SK-N-SH treated with all-trans-retinoic acid at 6 μM for 48 hours (cell line): ENCODE data around the gene PPEF1.

Experiments
- ATAC-seq: fragments of 200-7000 bp; cut with Tn5 transposase; 3 replicates; pipeline ENCODE4 v1.9.1; 2020; ENCODE audit warnings: mild to moderate bottlenecking, moderate library complexity
- ARNTL ChIP-seq: fragments of 450-650 bp; formaldehyde crosslinking; IDR thresholded peaks from 2 replicates; pipeline ENCODE4 v1.5.0; 2020; ENCODE audit warnings: low read depth, mild to moderate bottlenecking, moderate library complexity, borderline replicate concordance
- BACH2 ChIP-seq: fragments of 250-450 bp; sonication (Bioruptor Pico); IDR thresholded peaks from 2 replicates; pipeline ENCODE4 v1.9.0; 2021; ENCODE audit warnings: mild to moderate bottlenecking, borderline replicate concordance
- CSDC2 ChIP-seq: fragments of 250-450 bp; sonication (Bioruptor Pico); IDR thresholded peaks from 2 replicates; pipeline ENCODE4 v1.5.0; 2020; ENCODE audit warnings: mild to moderate bottlenecking, moderate library complexity
- ESRRG ChIP-seq: fragments of 250-450 bp; sonication (Bioruptor Pico); IDR thresholded peaks from 2 replicates; pipeline ENCODE4 v1.6.1; 2021; ENCODE audit warnings: mild to moderate bottlenecking
- GLIS3 ChIP-seq: fragments of 250-450 bp; sonication (Bioruptor Pico); IDR thresholded peaks from 2 replicates; pipeline ENCODE4 v1.5.0; 2020; ENCODE audit warnings: mild to moderate bottlenecking, moderate library complexity
- ISL1 ChIP-seq: fragments of 250-450 bp; sonication (Bioruptor Pico); IDR thresholded peaks from 2 replicates; pipeline ENCODE4 v2.1.2; 2022; ENCODE audit warnings: mild to moderate bottlenecking, moderate library complexity
- PPARA ChIP-seq: fragments of 250-450 bp; sonication (Bioruptor Pico); IDR thresholded peaks from 2 replicates; pipeline ENCODE4 v1.5.0; 2020; ENCODE audit warnings: mild to moderate bottlenecking, borderline replicate concordance
- RARB ChIP-seq: fragments of 250-450 bp; sonication (Bioruptor Pico); IDR thresholded peaks from 2 replicates; pipeline ENCODE4 v1.8.0; 2021; ENCODE audit warnings: mild to moderate bottlenecking, moderate library complexity
- SNAI2 ChIP-seq: fragments of 250-450 bp; sonication (Bioruptor Pico); IDR thresholded peaks from 2 replicates; pipeline ENCODE4 v1.5.0; 2020; ENCODE audit warnings: mild to moderate bottlenecking, moderate library complexity
- TCF4 ChIP-seq: fragments of 250-450 bp; sonication (Bioruptor Pico); IDR thresholded peaks from 2 replicates; pipeline ENCODE4 v1.8.0; 2021; ENCODE audit warnings: mild to moderate bottlenecking, moderate library complexity, borderline replicate concordance
- TOX ChIP-seq: fragments of 250-450 bp; sonication (Bioruptor Pico); IDR thresholded peaks from 2 replicates; pipeline ENCODE4 v1.8.0; 2021; ENCODE audit warnings: mild to moderate bottlenecking, moderate library complexity, borderline replicate concordance
- ZC3H10 ChIP-seq: fragments of 250-450 bp; sonication (Bioruptor Pico); IDR thresholded peaks from 2 replicates; pipeline ENCODE4 v1.5.1; 2021; ENCODE audit warnings: mild to moderate bottlenecking, moderate library complexity
- ZFP3 ChIP-seq: fragments of 250-450 bp; sonication (Bioruptor Pico); IDR thresholded peaks from 2 replicates; pipeline ENCODE4 v1.5.0; 2020; ENCODE audit warnings: mild to moderate bottlenecking, moderate library complexity
- ZNF565 ChIP-seq: fragments of 450-650 bp; formaldehyde crosslinking; conservative IDR thresholded peaks from 2 replicates; pipeline ENCODE4 v1.5.0; 2020; ENCODE audit warnings: low read depth, mild to moderate bottlenecking, moderate library complexity
- ZNF70 ChIP-seq: fragments of 450-650 bp; formaldehyde crosslinking; IDR thresholded peaks from 2 replicates; pipeline ENCODE4 v1.5.0; 2020; ENCODE audit warnings: mild to moderate bottlenecking, moderate library complexity
- ZNF8 ChIP-seq: fragments of 450-650 bp; formaldehyde crosslinking; IDR thresholded peaks from 2 replicates; pipeline ENCODE4 v1.5.0; 2020; ENCODE audit warnings: mild to moderate bottlenecking, moderate library complexity
- TF ChIP-seq, protein P1 (sequence below): fragments of 250-450 bp; sonication (Bioruptor Pico); IDR thresholded peaks from 2 replicates; pipeline ENCODE4 v1.5.0; 2020; ENCODE audit warnings: mild to moderate bottlenecking, moderate library complexity
- TF ChIP-seq, protein P2 (sequence below): fragments of 250-450 bp; sonication (Bioruptor Pico); IDR thresholded peaks from 2 replicates; pipeline ENCODE4 v1.8.0; 2021; ENCODE audit warnings: low read depth, mild to moderate bottlenecking, moderate library complexity, borderline replicate concordance
- TF ChIP-seq, protein P3 (sequence below): fragments of 250-450 bp; sonication (Bioruptor Pico); IDR thresholded peaks from 2 replicates; pipeline ENCODE4 v1.8.0; 2020; ENCODE audit warnings: mild to moderate bottlenecking, moderate library complexity, borderline replicate concordance
- TF ChIP-seq, protein P4 (sequence below): fragments of 250-450 bp; sonication (Bioruptor Pico); IDR thresholded peaks from 2 replicates; pipeline ENCODE4 v1.5.1; 2020; ENCODE audit warnings: low read depth, mild to moderate bottlenecking, moderate library complexity

Gene PPEF1

DNA sequence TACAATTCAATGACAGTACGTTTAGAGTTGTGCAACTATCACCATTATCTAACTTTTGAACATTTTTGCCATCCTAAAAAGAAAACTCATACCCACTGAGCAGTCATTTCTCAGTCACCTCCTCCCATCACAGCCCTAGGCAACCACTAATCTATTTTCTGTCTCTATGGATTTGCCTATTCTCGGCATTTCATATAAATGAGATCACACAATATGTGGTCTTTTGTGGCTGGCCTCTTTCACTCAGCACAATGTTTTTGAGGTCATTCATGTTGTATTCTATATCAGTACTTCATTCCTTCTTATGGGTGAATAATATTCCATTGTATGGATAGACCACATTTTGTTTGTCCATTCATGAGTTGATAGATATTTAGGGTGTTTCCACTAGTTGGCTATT is 103.0 kb downstream of the PPEF1 start (continued):
- TF ChIP-seq, protein P1, sequence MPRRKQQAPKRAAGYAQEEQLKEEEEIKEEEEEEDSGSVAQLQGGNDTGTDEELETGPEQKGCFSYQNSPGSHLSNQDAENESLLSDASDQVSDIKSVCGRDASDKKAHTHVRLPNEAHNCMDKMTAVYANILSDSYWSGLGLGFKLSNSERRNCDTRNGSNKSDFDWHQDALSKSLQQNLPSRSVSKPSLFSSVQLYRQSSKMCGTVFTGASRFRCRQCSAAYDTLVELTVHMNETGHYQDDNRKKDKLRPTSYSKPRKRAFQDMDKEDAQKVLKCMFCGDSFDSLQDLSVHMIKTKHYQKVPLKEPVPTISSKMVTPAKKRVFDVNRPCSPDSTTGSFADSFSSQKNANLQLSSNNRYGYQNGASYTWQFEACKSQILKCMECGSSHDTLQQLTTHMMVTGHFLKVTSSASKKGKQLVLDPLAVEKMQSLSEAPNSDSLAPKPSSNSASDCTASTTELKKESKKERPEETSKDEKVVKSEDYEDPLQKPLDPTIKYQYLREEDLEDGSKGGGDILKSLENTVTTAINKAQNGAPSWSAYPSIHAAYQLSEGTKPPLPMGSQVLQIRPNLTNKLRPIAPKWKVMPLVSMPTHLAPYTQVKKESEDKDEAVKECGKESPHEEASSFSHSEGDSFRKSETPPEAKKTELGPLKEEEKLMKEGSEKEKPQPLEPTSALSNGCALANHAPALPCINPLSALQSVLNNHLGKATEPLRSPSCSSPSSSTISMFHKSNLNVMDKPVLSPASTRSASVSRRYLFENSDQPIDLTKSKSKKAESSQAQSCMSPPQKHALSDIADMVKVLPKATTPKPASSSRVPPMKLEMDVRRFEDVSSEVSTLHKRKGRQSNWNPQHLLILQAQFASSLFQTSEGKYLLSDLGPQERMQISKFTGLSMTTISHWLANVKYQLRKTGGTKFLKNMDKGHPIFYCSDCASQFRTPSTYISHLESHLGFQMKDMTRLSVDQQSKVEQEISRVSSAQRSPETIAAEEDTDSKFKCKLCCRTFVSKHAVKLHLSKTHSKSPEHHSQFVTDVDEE (CRISPR knock-in tag): no peak
- no peak for TF ChIP-seq ZC3H10 (CRISPR knock-in tag)
- TF ChIP-seq CSDC2 (CRISPR knock-in tag): no peak
- no peak for TF ChIP-seq ZNF8 (CRISPR knock-in tag)
- no peak for TF ChIP-seq ZNF70 (CRISPR knock-in tag)
- TF ChIP-seq ESRRG: no peak
- TF ChIP-seq GLIS3 (CRISPR knock-in tag): no peak

- TF ChIP-seq, protein P2, sequence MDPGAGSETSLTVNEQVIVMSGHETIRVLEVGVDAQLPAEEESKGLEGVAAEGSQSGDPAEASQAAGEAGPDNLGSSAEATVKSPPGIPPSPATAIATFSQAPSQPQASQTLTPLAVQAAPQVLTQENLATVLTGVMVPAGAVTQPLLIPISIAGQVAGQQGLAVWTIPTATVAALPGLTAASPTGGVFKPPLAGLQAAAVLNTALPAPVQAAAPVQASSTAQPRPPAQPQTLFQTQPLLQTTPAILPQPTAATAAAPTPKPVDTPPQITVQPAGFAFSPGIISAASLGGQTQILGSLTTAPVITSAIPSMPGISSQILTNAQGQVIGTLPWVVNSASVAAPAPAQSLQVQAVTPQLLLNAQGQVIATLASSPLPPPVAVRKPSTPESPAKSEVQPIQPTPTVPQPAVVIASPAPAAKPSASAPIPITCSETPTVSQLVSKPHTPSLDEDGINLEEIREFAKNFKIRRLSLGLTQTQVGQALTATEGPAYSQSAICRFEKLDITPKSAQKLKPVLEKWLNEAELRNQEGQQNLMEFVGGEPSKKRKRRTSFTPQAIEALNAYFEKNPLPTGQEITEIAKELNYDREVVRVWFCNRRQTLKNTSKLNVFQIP (CRISPR knock-in tag): no peak
- no peak for TF ChIP-seq SNAI2 (CRISPR knock-in tag)
- TF ChIP-seq PPARA (CRISPR knock-in tag): no peak
- TF ChIP-seq, protein P3, sequence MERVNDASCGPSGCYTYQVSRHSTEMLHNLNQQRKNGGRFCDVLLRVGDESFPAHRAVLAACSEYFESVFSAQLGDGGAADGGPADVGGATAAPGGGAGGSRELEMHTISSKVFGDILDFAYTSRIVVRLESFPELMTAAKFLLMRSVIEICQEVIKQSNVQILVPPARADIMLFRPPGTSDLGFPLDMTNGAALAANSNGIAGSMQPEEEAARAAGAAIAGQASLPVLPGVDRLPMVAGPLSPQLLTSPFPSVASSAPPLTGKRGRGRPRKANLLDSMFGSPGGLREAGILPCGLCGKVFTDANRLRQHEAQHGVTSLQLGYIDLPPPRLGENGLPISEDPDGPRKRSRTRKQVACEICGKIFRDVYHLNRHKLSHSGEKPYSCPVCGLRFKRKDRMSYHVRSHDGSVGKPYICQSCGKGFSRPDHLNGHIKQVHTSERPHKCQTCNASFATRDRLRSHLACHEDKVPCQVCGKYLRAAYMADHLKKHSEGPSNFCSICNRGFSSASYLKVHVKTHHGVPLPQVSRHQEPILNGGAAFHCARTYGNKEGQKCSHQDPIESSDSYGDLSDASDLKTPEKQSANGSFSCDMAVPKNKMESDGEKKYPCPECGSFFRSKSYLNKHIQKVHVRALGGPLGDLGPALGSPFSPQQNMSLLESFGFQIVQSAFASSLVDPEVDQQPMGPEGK: no peak
- TF ChIP-seq ZFP3 (CRISPR knock-in tag): no peak
- TF ChIP-seq, protein P1 (CRISPR knock-in tag): no peak
- no peak for TF ChIP-seq ZC3H10 (CRISPR knock-in tag)
- TF ChIP-seq GLIS3 (CRISPR knock-in tag): no peak
- no peak for TF ChIP-seq ESRRG
- TF ChIP-seq RARB (CRISPR knock-in tag): no peak
- no peak for TF ChIP-seq BACH2 (CRISPR knock-in tag)
- no peak for TF ChIP-seq ZNF8 (CRISPR knock-in tag)
- TF ChIP-seq TOX (CRISPR knock-in tag): no peak
- TF ChIP-seq CSDC2 (CRISPR knock-in tag): no peak
- no peak for TF ChIP-seq ARNTL (CRISPR knock-in tag)
- no peak for ATAC-seq
Measured at GRCh38 chrX:18825375-18825774, 117.9 kb downstream of the PPEF1 start.

DNA sequence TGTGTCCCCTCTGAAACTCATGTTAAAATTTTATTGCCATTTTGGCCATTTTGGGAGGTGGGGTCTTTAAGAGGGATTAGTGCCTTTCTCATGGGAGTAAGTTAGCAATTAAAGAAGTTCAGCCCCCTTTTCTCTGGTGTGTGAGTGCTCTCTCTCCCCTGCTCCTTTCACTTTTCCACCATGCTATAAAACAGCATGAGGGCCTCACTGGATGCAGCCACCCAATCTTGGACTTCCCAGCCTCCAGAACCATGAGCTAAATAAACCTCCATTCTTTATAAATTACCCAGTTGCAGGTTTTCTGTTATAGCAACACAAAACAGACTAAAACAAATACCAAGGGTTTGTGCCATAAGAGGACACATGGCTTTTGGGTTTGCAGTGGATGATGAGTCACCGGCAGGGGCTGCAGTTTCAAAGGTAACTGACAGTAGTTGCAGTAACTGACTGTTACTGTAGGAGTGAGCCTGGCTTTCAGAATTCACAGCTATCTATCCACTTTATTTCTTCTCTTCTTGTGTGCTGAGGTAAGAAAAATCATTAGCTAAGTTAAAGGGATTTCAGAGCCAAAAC is 121.5 kb downstream of the PPEF1 start:
- no peak for ATAC-seq
- TF ChIP-seq ARNTL (CRISPR knock-in tag): no peak
- no peak for TF ChIP-seq SNAI2 (CRISPR knock-in tag)
- no peak for TF ChIP-seq ZC3H10 (CRISPR knock-in tag)
- TF ChIP-seq CSDC2 (CRISPR knock-in tag): no peak
- no peak for TF ChIP-seq GLIS3 (CRISPR knock-in tag)
- TF ChIP-seq, protein P4, sequence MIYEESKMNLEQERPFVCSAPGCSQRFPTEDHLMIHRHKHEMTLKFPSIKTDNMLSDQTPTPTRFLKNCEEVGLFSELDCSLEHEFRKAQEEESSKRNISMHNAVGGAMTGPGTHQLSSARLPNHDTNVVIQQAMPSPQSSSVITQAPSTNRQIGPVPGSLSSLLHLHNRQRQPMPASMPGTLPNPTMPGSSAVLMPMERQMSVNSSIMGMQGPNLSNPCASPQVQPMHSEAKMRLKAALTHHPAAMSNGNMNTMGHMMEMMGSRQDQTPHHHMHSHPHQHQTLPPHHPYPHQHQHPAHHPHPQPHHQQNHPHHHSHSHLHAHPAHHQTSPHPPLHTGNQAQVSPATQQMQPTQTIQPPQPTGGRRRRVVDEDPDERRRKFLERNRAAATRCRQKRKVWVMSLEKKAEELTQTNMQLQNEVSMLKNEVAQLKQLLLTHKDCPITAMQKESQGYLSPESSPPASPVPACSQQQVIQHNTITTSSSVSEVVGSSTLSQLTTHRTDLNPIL (CRISPR knock-in tag): no peak
- no peak for TF ChIP-seq ZNF565 (CRISPR knock-in tag)
- no peak for TF ChIP-seq ISL1 (CRISPR knock-in tag)
- no peak for TF ChIP-seq BACH2 (CRISPR knock-in tag)
- no peak for TF ChIP-seq RARB (CRISPR knock-in tag)
- no peak for TF ChIP-seq TCF4 (CRISPR knock-in tag)
- TF ChIP-seq, protein P1 (CRISPR knock-in tag): no peak
- no peak for TF ChIP-seq ZFP3 (CRISPR knock-in tag)
- no peak for TF ChIP-seq ZNF8 (CRISPR knock-in tag)
- TF ChIP-seq, protein P2 (CRISPR knock-in tag): no peak
- no peak for TF ChIP-seq ESRRG
- no peak for TF ChIP-seq PPARA (CRISPR knock-in tag)
